Neuronal stem cell (in vitro differentiated cells): ENCODE data around the gene TOE1.
A peak's percentile ranks its signal among the peaks of the same experiment; 100 is the strongest.

Source experiments
- DNase-seq: peaks from one replicate; pipeline ENCODE4 v3.0.0-alpha.2; 2013; ENCODE audit warnings: low spot score
- H2AFZ ChIP-seq: one replicate; pipeline ENCODE4 v1.6.1; 2013; ENCODE audit warnings: mild to moderate bottlenecking, low read length, inconsistent platforms
- H2AK5ac ChIP-seq: 2 replicates; pipeline ENCODE4 v1.6.1; 2013; ENCODE audit warnings: low read depth, mild to moderate bottlenecking, inconsistent platforms, low read length, moderate library complexity, mixed read lengths
- H2BK120ac ChIP-seq: 2 replicates; pipeline ENCODE4 v1.6.1; 2013; ENCODE audit warnings: low read depth, mild to moderate bottlenecking, inconsistent platforms, low read length, moderate library complexity, mixed read lengths
- H2BK12ac ChIP-seq: one replicate; pipeline ENCODE4 v1.6.1; 2013; ENCODE audit warnings: low read length, inconsistent platforms
- H2BK15ac ChIP-seq: 2 replicates; pipeline ENCODE4 v1.6.1; 2013; ENCODE audit warnings: mild to moderate bottlenecking, low read length, inconsistent platforms, mixed read lengths
- H2BK5ac ChIP-seq: one replicate; pipeline ENCODE4 v1.6.1; 2013; ENCODE audit warnings: inconsistent platforms, mild to moderate bottlenecking, low read length, moderate library complexity
- H3K14ac ChIP-seq: one replicate; pipeline ENCODE4 v1.6.1; 2013; ENCODE audit warnings: low read length, inconsistent platforms
- H3K18ac ChIP-seq: 2 replicates; pipeline ENCODE4 v1.6.1; 2013; ENCODE audit warnings: low read length, inconsistent platforms
- H3K23ac ChIP-seq: 2 replicates; pipeline ENCODE4 v1.6.1; 2013; ENCODE audit warnings: low read depth, mild to moderate bottlenecking, mixed read lengths, low read length, inconsistent platforms; ENCODE audit not compliant: poor library complexity
- H3K27ac ChIP-seq: replicated peaks from 3 replicates; pipeline ENCODE4 v1.5.1; 2013; ENCODE audit warnings: low read length, inconsistent platforms
- H3K27me3 ChIP-seq, 3 experiments: 2 replicates each; pipeline ENCODE4 v1.6.1; 2013; ENCODE audit warnings: low read length in 3 of 3, mild to moderate bottlenecking in 2 of 3, inconsistent platforms in 1 of 3, low read depth in 1 of 3, mixed read lengths in 1 of 3, moderate library complexity in 1 of 3; ENCODE audit not compliant: control insufficient read depth in 3 of 3, insufficient read depth in 3 of 3
- H3K36me3 ChIP-seq, 2 donors: replicated peaks in 1 of 2; 2 replicates each; pipeline ENCODE4 v1.6.1; 2013; ENCODE audit warnings: low read length in 2 of 2; ENCODE audit not compliant: control insufficient read depth in 2 of 2, insufficient read depth in 2 of 2
- H3K4ac ChIP-seq: 2 replicates; pipeline ENCODE4 v1.6.1; 2013; ENCODE audit warnings: inconsistent platforms, mild to moderate bottlenecking, low read length, moderate library complexity
- H3K4me1 ChIP-seq, 2 donors: 1 replicate in 1 of 2; 2 replicates in 1 of 2; pipeline ENCODE4 v1.6.1; 2013; ENCODE audit warnings: low read length in 2 of 2, low read depth in 1 of 2; ENCODE audit not compliant: control insufficient read depth in 2 of 2, insufficient read depth in 1 of 2
- H3K4me2 ChIP-seq: one replicate; pipeline ENCODE4 v1.6.1; 2013; ENCODE audit warnings: mild to moderate bottlenecking, low read length, inconsistent platforms; ENCODE audit not compliant: insufficient read depth, poor library complexity, severe bottlenecking
- H3K4me3 ChIP-seq, 2 donors: 2 replicates each; pipeline ENCODE4 v1.5.1; 2013; ENCODE audit warnings: low read length in 2 of 2, mild to moderate bottlenecking in 2 of 2, inconsistent platforms in 1 of 2, moderate library complexity in 1 of 2
- H3K79me1 ChIP-seq: one replicate; pipeline ENCODE4 v1.6.1; 2013; ENCODE audit warnings: low read depth, mild to moderate bottlenecking, inconsistent platforms, low read length, moderate library complexity
- H3K9ac ChIP-seq: one replicate; pipeline ENCODE4 v1.6.1; 2013; ENCODE audit warnings: mild to moderate bottlenecking, low read depth, low read length, inconsistent platforms; ENCODE audit not compliant: poor library complexity
- H3K9me3 ChIP-seq, 2 donors: replicated peaks in 1 of 2; 2 replicates each; pipeline versions ENCODE3 to v1.6.1; 2013; ENCODE audit warnings: low read length in 2 of 2, mild to moderate bottlenecking in 2 of 2, inconsistent platforms in 1 of 2, low read depth in 1 of 2, mixed read lengths in 1 of 2, moderate library complexity in 1 of 2; ENCODE audit not compliant: control insufficient read depth in 2 of 2, insufficient read depth in 1 of 2
- H4K8ac ChIP-seq: one replicate; pipeline ENCODE4 v1.6.1; 2013; ENCODE audit warnings: low read depth, mild to moderate bottlenecking, inconsistent platforms, low read length, moderate library complexity
- H4K91ac ChIP-seq: one replicate; pipeline ENCODE4 v1.6.1; 2013; ENCODE audit warnings: low read length, low read depth, mild to moderate bottlenecking, inconsistent platforms; ENCODE audit not compliant: poor library complexity
- WGBS, 2 donors: extraction: QIAGEN DNeasy Blood & Tissue Kit; methylation state at CpG; one replicate each; pipeline ENCODE4 v1.1.7; 2013; ENCODE audit warnings: missing lambda C conversion rate in 2 of 2, mixed read lengths in 1 of 2; ENCODE audit not compliant: insufficient read length in 2 of 2, insufficient replicate concordance in 1 of 2; ENCODE audit errors: extremely low coverage in 2 of 2; 5-methylcytosine and 5-hydroxymethylcytosine counted together

The TOE1 gene

DNA sequence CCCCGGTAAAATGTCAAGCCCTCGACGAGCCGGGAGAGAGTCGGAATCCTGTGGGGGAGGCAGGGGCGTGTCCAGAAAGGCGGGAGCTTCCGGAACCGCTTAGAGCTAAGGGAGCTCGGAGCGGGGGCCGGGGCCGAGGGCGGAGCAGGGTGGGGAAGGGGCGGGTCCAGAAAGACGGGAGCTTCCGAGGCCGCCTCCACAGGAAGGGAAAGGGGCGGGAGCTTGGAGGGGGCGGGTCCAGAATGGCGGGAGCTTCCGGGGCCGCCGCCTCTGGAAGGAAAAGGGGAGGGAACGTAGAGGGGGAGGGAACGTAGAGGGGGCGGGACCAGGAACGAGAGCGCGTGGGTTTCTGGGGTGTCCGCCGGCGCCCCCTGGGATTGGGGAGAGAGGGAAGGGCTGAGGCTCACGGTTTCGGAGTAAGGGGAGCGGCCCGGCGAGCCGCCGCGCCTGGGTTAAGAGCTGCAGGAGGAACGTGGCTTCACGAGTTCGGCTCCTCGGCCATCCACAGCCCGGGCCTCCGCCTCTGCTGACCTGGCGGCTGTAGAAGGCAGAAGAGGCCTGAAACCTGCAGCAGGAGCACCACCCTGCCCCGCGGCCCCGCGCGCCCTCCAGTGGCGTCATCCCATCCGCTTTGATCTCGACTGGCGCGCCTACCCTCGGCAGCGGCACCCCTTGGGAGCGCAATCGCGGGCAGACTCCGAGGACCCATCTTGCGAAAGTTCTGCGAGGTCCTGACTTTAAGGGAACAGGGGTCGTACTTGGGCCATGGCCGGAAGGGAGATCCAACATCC, 36.3 kb upstream of the TOE1 start:
- WGBS, 2 donors, result no CpG with 5 or more reads among the region's 68 CpGs
- Histone ChIP-seq H4K91ac (no peak overlapping the region), H2AFZ (peak overlapping the region; percentile 97), H3K4me3 (peak overlapping the region; percentile 76 to 95), H2BK12ac (no peak overlapping the region), H3K4me2 (peak overlapping the region; percentile 72), H3K9ac (peak overlapping the region; percentile 87), H3K18ac (peak overlapping the region; percentile 99), H3K14ac (no peak overlapping the region), H3K4ac (no peak overlapping the region), H3K27ac (peak overlapping the region; percentile 88), H2BK5ac (peak overlapping the region; percentile 95), H2AK5ac (peak overlapping the region; percentile 10), H3K27me3 (no peaks in the 10 kb centered on the region), H3K9me3 (no peaks in the 10 kb centered on the region), H2BK120ac (no peak overlapping the region), H3K4me1 (peaks cover 10 to 11% of the 10 kb centered on the region in 2 donors), H3K36me3 (no peaks in the 10 kb centered on the region), H2BK15ac (no peak overlapping the region), H3K79me1 (no peaks in the 10 kb centered on the region), H4K8ac (no peak overlapping the region), H3K23ac (peak overlapping the region; percentile 97)
- peak; percentile 96 for DNase-seq

DNA sequence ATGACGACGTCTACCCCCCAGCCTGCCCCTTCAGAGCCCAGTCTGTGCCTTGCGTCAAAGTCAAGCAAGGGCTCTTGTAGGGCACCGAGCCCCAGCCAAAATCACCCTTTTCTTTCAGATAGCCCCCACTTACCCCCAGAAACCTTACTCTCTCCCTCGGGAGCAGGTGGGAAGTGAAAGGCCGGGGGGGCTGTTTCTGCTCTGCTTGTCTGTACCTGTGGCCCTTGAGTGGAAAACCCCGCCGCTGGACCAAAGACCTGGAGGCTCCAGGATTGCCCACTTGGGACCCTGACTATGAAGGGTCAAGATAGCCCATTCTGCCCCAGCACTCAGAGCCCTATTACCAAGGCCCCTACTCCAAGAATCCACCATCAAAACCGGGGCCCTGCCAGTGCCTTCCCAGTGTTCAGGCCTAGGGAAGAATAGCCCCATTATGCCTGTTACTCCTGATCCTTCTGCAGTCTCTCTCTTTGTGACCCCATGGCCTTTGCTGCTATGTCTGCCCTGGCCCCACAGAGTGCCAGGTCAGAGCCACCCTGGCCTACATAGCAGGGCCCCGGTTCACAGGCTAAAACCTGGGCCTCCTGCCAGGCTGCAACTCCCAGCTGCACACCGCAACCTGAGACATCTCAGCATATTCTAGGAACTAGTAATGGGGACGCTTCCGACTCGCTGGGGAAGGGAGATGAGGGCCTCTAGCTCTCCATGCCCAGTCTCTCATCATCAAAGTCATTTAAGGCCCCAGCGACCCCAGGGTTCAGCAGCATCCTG, 35.5 kb upstream of the TOE1 start:
- H3K9ac ChIP-seq, result peak overlapping the region; percentile 87
- peak overlapping the region; percentile 99 for H3K18ac ChIP-seq
- WGBS, 2 donors, result no CpG with 5 or more reads among the region's 15 CpGs
- H2AK5ac ChIP-seq, result peak overlapping the region; percentile 10
- peak overlapping the region; percentile 72 for H3K4me2 ChIP-seq
- no peaks in the 10 kb centered on the region for H3K27me3 ChIP-seq
- no peak overlapping the region for H2BK15ac ChIP-seq
- no peak overlapping the region for H4K8ac ChIP-seq
- H3K4ac ChIP-seq, result no peak overlapping the region
- H3K79me1 ChIP-seq, result no peaks in the 10 kb centered on the region
- peaks cover 4 to 8% of the 10 kb centered on the region in 2 donors for H3K4me1 ChIP-seq
- no peak overlapping the region for H2BK120ac ChIP-seq
- peak overlapping the region; percentile 88 for H3K27ac ChIP-seq
- H3K36me3 ChIP-seq, result no peaks in the 10 kb centered on the region
- no peak overlapping the region for H3K14ac ChIP-seq
- peak overlapping the region; percentile 97 for H2AFZ ChIP-seq
- DNase-seq, result no peak
- peak overlapping the region; percentile 76 to 95 for H3K4me3 ChIP-seq
- H2BK5ac ChIP-seq, result peak overlapping the region; percentile 95
- peak overlapping the region; percentile 97 for H3K23ac ChIP-seq
- no peak overlapping the region for H4K91ac ChIP-seq
- H3K9me3 ChIP-seq, result no peaks in the 10 kb centered on the region
- no peak overlapping the region for H2BK12ac ChIP-seq

DNA sequence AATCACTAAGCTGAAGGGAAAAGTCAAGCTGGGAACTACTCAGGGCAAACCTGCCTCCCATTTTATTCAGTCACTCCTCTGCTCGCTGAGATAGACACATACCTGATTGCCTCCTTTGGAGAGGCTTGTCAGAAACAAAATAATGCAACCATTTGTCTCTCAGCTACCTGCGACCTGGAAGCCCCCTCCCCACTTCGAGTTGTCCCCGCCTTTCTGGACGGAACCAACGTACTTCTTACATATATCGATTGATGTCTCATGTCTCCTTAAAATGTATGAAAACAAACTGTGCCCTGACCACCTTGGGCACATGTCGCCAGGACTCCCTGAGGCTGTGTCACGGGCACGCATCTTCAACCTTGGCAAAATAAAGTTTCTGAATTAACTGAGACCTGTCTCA, 34.7 kb upstream of the TOE1 start:
- H3K4me1 ChIP-seq, result peaks cover 4 to 8% of the 10 kb centered on the region in 2 donors
- no peak overlapping the region for H4K91ac ChIP-seq
- H3K79me1 ChIP-seq, result no peaks in the 10 kb centered on the region
- H3K4me3 ChIP-seq, result no peak overlapping the region
- no peak overlapping the region for H2AK5ac ChIP-seq
- H3K18ac ChIP-seq, result no peak overlapping the region
- H2BK15ac ChIP-seq, result no peak overlapping the region
- H3K36me3 ChIP-seq, result no peaks in the 10 kb centered on the region
- no peak overlapping the region for H4K8ac ChIP-seq
- DNase-seq, result no peak
- no CpG with 5 or more reads among the region's 10 CpGs for WGBS, 2 donors
- no peak overlapping the region for H3K27ac ChIP-seq
- no peak overlapping the region for H2BK12ac ChIP-seq
- H3K14ac ChIP-seq, result no peak overlapping the region
- no peaks in the 10 kb centered on the region for H3K27me3 ChIP-seq
- no peak overlapping the region for H2AFZ ChIP-seq
- H2BK120ac ChIP-seq, result no peak overlapping the region
- H2BK5ac ChIP-seq, result no peak overlapping the region
- H3K9me3 ChIP-seq, result no peaks in the 10 kb centered on the region
- no peak overlapping the region for H3K4me2 ChIP-seq
- H3K9ac ChIP-seq, result no peak overlapping the region
- H3K4ac ChIP-seq, result no peak overlapping the region
- H3K23ac ChIP-seq, result no peak overlapping the region

DNA sequence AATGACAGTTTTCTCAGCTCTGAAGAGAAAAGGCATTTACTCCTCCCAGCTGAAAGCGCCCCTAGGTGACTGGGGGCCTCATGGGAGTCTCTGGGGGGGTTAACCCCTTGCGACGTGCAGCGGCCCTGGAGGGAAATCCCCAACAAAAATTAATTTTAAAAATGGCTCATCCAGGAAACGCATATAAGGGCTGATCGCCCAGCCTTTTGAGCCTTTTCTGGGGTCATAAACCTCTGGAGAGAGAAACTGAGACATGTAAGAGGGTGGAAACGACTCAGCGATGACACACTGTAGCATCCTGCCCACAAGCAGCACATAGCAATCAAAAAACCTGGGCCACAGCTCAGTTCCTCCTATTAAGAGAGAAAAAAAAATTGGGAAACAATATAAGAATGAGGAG, 33.7 kb upstream of the TOE1 start:
- no peak overlapping the region for H2AK5ac ChIP-seq
- H3K14ac ChIP-seq, result no peak overlapping the region
- H3K9ac ChIP-seq, result no peak overlapping the region
- no peaks in the 10 kb centered on the region for H3K36me3 ChIP-seq
- no peak overlapping the region for H2BK5ac ChIP-seq
- no peak overlapping the region for H2BK120ac ChIP-seq
- no peak overlapping the region for H3K4me2 ChIP-seq
- H2AFZ ChIP-seq, result peak overlapping the region; percentile 53
- no peak overlapping the region for H3K23ac ChIP-seq
- peaks cover 4 to 8% of the 10 kb centered on the region in 2 donors for H3K4me1 ChIP-seq
- H3K9me3 ChIP-seq, result no peaks in the 10 kb centered on the region
- no peak for DNase-seq
- H3K4ac ChIP-seq, result no peak overlapping the region
- H2BK12ac ChIP-seq, result no peak overlapping the region
- H2BK15ac ChIP-seq, result no peak overlapping the region
- peak overlapping the region; percentile 16 for H3K27ac ChIP-seq
- no peaks in the 10 kb centered on the region for H3K27me3 ChIP-seq
- H3K79me1 ChIP-seq, result no peaks in the 10 kb centered on the region
- no peak overlapping the region for H3K4me3 ChIP-seq
- H3K18ac ChIP-seq, result no peak overlapping the region
- no peak overlapping the region for H4K91ac ChIP-seq
- H4K8ac ChIP-seq, result no peak overlapping the region
- WGBS, 2 donors, result no CpG with 5 or more reads among the region's 8 CpGs
